HG02884 (cell line): ENCODE measurements around the gene POLR1A.

ENCODE experiments used
- ATAC-seq: cut with Tn5 transposase; IDR thresholded peaks from one replicate; pipeline ENCODE4 v1.9.1; 2021; ENCODE audit warnings: mild to moderate bottlenecking, moderate library complexity; ENCODE audit not compliant: unreplicated experiment

The POLR1A gene

DNA sequence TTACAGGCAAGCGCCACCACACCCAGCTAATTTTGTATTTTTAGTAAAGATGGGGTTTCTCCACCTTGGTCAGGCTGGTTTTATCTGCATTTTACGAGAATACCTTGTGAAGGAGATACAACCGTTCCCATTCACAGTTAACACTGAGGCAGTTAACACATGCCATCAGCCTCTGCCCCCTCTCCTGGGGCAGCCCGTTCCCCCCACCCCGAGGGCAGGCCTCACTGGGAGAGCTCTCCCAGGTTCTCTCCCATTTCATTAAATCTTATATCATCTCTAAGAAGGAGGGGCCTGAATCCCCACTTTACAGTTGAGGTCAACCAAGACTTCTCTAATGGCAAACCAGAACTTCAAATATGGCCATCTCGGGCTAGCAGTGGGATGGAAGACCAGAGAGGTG lies 121.9 kb downstream of the POLR1A start:
- no peak for ATAC-seq

DNA sequence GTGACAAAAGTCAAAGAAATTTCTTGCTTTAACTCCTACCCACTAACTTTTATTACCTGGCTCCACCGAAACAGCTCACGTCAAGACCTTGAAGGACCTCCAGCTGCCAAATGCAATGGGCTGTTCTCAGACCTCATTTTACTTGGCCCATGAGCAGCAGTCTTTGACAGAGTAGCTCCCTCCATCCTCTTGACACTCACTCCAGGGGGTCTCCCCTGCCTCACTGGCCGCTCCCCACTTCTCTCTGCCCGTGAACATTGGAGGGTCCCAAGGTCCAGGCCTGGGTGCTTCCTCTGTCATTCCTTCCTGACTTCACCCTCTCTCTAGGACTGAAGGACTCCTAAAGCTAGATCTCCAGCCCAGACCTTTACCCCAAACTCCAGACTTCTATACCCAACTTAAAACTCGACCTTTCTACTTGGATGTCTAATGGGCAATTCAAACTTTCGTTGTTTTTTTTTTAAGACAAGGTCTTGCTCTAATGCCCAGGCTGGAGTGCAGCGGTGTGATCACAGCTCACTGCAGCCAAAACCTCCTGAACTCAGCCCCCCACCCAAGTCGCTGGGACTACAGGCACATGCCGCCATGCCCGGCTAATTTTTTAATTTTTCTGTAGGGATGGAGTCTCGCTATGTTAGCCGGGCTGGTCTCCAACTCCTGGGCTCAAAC lies 124.0 kb downstream of the POLR1A start:
- ATAC-seq, result no peak

DNA sequence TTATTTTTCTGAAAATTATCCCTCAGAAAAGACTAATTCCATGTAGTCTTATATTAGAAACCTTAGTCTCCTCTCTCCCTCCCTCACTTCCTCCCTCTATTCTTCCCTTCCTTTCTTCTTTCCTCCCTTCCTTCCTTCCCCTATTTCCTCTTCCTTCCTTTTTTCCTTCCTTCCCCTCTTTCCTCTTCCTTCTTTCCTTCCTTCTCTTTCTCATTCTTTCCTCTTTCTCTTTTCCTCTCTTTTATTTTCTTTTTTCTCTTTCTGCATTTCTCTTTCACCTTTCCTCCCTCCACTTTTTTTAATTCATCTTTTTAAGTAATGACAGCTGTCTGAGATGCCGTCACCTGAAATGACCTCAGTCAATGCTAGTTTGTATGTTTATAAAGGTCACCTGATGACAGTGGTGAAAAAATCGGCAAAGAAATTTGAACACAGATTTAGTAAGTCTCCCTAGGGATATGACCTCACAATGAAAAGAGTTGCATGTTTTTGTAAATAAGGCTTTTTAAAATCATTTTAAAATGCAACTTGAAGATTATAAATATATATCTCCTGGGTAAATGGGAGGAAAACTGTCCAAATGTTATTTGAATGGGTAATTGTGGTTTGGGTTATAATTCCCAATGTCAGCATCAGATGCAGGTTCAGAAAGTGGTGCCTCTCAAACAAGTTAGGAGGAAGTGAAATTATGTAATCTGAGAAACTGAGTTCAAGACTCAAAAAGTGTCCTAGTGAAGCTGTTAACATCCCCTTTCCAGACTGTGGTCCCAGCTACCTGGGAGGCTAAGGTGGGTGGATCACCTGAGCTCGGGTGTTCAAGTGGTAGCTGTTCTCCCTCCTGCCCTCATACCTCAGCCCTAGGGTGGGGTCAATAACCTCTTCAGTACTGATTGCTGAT lies 126.6 kb downstream of the POLR1A start:
- no peak for ATAC-seq

DNA sequence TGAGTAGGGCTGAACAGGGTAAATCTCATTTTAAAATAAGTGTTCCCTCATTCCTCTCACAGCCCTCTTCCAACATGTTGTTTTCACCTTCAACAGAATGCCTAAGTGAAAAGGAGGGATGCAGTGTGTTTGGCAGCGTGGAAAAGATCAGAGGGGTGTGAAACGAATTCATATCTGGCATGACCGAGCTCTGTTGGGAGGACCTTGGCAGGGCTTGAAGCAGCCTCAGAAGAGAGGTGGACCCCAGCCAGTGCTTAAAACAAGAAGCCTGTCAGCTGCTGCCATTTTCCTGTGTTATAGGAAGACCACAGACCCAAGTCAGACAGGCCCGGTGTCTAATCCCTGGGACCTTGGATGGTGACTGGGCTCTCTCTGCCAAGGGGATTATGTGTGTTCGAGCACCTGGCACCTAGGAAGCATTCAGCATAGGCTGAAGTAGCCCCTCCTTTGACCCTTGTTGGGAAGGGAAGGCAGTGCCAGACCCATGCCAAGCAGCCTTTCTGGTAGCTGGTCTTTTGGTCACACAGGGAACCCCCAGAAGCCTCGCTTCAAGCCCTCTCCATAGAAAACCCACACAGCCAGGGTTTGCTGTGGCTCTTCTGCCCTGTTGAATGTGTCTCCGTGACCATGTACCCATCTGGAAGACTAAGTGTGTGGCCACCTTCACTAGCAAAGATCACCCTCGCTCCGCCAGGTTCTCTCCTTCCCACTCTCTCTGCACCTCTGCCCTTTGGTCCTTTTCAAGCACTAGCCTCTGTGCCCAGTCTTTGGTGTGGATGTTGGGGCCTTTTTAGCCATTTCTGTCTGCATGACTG lies 129.4 kb downstream of the POLR1A start:
- no peak for ATAC-seq

DNA sequence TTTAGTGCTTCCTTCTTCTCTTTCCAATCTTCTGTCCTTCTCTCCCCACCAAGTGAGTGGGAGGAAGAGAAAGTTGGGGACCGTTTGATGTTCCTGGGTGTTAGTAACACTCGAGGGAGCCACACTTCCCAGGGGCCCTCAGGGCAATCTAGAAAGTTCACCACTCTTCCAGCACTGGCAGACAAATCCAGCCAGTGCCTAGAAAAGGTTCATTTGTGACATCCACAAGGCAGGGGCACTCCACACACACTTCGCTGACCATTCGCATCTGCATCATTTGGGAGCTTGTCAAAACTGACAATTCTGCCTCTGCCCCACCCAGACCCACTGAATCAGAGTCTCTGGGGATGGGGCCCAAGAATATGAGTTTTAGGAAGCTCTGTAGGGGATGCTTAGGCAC lies 130.1 kb downstream of the POLR1A start:
- ATAC-seq, result no peak

DNA sequence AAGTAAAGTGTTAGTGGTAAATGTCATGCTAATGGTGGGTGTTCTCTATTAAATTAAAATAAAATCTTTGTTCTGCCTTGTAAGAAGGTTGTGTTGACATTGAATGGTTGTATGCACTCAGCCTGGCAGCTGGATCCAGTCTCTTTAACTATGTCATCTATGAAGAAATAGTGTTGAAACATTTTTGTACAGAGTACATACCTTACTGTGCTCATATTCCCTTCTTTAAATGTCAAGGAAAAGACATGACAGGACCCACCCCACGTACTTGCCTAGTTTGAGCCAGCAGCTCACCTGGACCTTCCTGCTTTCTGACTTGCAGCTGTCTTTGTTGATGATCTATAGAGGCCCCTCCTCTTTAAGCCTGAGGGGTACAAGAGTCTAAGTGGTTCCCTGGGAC lies 131.3 kb downstream of the POLR1A start:
- no peak for ATAC-seq

DNA sequence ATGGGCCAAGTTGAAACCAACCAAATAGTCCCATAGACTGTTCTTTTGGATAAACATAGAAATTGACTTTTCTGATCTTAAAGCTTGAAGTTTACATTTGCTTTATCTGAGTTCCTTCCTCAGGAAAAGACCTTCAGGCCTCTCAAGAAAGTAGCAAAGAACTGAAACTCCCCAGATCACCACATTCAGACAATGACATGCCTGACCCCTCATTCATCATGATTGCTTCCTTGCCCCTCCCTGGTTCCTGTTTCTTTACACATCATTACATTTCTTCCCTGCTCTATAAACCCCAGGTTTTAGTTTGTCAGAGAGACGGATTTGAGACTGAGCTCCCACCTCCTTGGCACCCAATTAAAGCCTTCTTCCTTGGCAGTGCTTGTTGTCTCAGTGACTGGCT lies 133.3 kb downstream of the POLR1A start:
- ATAC-seq, result no peak

DNA sequence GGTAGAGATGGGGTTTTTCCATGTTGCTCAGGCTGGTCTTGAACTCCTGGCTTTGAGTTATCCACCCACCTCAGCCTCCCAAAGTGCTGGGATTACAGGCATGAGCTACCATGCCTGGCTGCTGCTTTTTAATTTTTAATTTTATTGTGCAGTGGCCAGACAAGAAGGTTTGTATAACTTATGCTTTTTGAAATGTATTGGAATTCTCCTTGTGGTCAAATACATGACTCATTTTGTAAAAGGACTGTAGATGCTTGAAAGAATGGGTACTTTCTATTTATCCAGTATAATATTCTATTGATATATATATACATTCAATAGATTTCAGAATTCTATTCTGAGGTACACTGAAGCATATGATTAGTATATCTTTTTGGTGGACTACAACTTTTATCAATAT lies 134.3 kb downstream of the POLR1A start:
- ATAC-seq, result no peak
